HepG2 (cell line): Measurements from ENCODE around the gene MSI2. TPM values are rescaled to one million over a fixed set of nuclear protein-coding genes. Genes with fewer than 3 reads are reported as not detected.

Experiments
- DR1 ChIP-seq: sonication (generic); formaldehyde crosslinking; IDR thresholded peaks from 2 replicates; pipeline ENCODE4 v1.8.0; 2021; ENCODE audit warnings: mild to moderate bottlenecking, missing genetic modification reagents, inconsistent platforms
- JARID2 ChIP-seq: sonication (generic); formaldehyde crosslinking; IDR thresholded peaks from 2 replicates; pipeline ENCODE4 v1.8.1; 2023; ENCODE audit warnings: missing genetic modification reagents, inconsistent platforms; ENCODE audit not compliant: insufficient replicate concordance
- KAT2B ChIP-seq: fragments of 150-350 bp; IDR thresholded peaks from 2 replicates; pipeline ENCODE4 v1.6.1; 2014; ENCODE audit warnings: low read depth, low read length, borderline replicate concordance
- NRL ChIP-seq: sonication (generic); formaldehyde crosslinking; IDR thresholded peaks from 2 replicates; pipeline ENCODE4 v1.5.0; 2020; ENCODE audit warnings: missing genetic modification reagents, mild to moderate bottlenecking, moderate library complexity, borderline replicate concordance
- ZBTB7B ChIP-seq: sonication (generic); formaldehyde crosslinking; IDR thresholded peaks from 2 replicates; pipeline ENCODE4 v1.4.0; 2020; ENCODE audit warnings: missing genetic modification reagents
- ZMYM4 ChIP-seq: sonication (generic); formaldehyde crosslinking; IDR thresholded peaks from 2 replicates; pipeline ENCODE4 v1.8.1; 2023; ENCODE audit warnings: mild to moderate bottlenecking, missing genetic modification reagents
- ZNF441 ChIP-seq: sonication (generic); formaldehyde crosslinking; IDR thresholded peaks from 2 replicates; pipeline ENCODE4 v1.7.0; 2021; ENCODE audit warnings: missing genetic modification reagents, borderline replicate concordance
- ZNF550 ChIP-seq: sonication (generic); formaldehyde crosslinking; IDR thresholded peaks from 2 replicates; pipeline ENCODE4 v1.4.0; 2020; ENCODE audit warnings: mild to moderate bottlenecking, missing genetic modification reagents, borderline replicate concordance
- ZNF557 ChIP-seq: sonication (generic); formaldehyde crosslinking; IDR thresholded peaks from 2 replicates; pipeline ENCODE4 v1.4.0; 2020; ENCODE audit warnings: missing genetic modification reagents
- ZNF616 ChIP-seq: sonication (generic); formaldehyde crosslinking; IDR thresholded peaks from 2 replicates; pipeline ENCODE4 v1.5.0; 2020; ENCODE audit warnings: low read depth, mild to moderate bottlenecking, missing genetic modification reagents
- ZNF660 ChIP-seq: sonication (generic); formaldehyde crosslinking; IDR thresholded peaks from 2 replicates; pipeline ENCODE4 v1.5.1; 2020; ENCODE audit warnings: mild to moderate bottlenecking, low read depth, missing genetic modification reagents, borderline replicate concordance
- ZNF746 ChIP-seq: sonication (generic); formaldehyde crosslinking; IDR thresholded peaks from 2 replicates; pipeline ENCODE4 v1.8.0; 2022; ENCODE audit warnings: mild to moderate bottlenecking, missing genetic modification reagents
- ZSCAN31 ChIP-seq: sonication (generic); formaldehyde crosslinking; IDR thresholded peaks from 2 replicates; pipeline ENCODE4 v1.5.0; 2020; ENCODE audit warnings: low read depth, mild to moderate bottlenecking, missing genetic modification reagents
- polyA plus RNA-seq, 8 experiments: library from polyadenylated mRNA; depleted of rRNA in 3 of 8; stranded (reverse) in 7 of 8; unstranded in 1 of 8; fragments of >200 nt; fragmentation: Illumina TruSeq in 4 of 8; extraction: Trizol in 4 of 8; gene quantifications; 2 replicates each; pipeline versions ENCODE4 v1.2.1 to v1.2.3, GENCODE V29; 2011 to 2016; ENCODE audit warnings: low read depth in 4 of 8, missing spikeins in 1 of 8, mixed read lengths in 1 of 8; ENCODE audit not compliant: insufficient read depth in 1 of 8
- total RNA-seq, 5 experiments: library from RNA; depleted of rRNA; stranded (reverse); fragments of >200 nt; fragmentation: Illumina TruSeq; extraction: Trizol; gene quantifications; 2 replicates each; pipeline ENCODE4 v1.2.3, GENCODE V29; 2016; ENCODE audit warnings: low read depth in 1 of 5
- TF ChIP-seq, protein P1 (sequence below): sonication (generic); formaldehyde crosslinking; IDR thresholded peaks from 2 replicates; pipeline ENCODE4 v1.5.0; 2020; ENCODE audit warnings: missing genetic modification reagents
- TF ChIP-seq, protein P2 (sequence below): sonication (generic); formaldehyde crosslinking; IDR thresholded peaks from 2 replicates; pipeline ENCODE4 v1.5.0; 2020; ENCODE audit warnings: mild to moderate bottlenecking, missing genetic modification reagents
- TF ChIP-seq, protein P3 (sequence below): sonication (generic); formaldehyde crosslinking; IDR thresholded peaks from 2 replicates; pipeline ENCODE4 v1.8.0; 2022; ENCODE audit warnings: mild to moderate bottlenecking, missing genetic modification reagents, moderate library complexity
- TF ChIP-seq, protein P4 (sequence below): sonication (generic); formaldehyde crosslinking; IDR thresholded peaks from 2 replicates; pipeline ENCODE4 v1.4.0; 2020; ENCODE audit warnings: missing genetic modification reagents, borderline replicate concordance
- TF ChIP-seq, protein P5 (sequence below): sonication (generic); formaldehyde crosslinking; IDR thresholded peaks from 2 replicates; pipeline ENCODE4 v1.8.0; 2022; ENCODE audit warnings: mild to moderate bottlenecking, missing genetic modification reagents, borderline replicate concordance
- TF ChIP-seq, protein P6 (sequence below): IDR thresholded peaks from 2 replicates; pipeline ENCODE4 v1.6.1; 2016; ENCODE audit warnings: low read depth, borderline replicate concordance

MSI2 gene
- total and polyA plus RNA-seq, 2 of the 13 experiments (the other 11 are each of a cell fraction or from before 2014, with no cell fraction given): 77.5 to 78.4 TPM

DNA sequence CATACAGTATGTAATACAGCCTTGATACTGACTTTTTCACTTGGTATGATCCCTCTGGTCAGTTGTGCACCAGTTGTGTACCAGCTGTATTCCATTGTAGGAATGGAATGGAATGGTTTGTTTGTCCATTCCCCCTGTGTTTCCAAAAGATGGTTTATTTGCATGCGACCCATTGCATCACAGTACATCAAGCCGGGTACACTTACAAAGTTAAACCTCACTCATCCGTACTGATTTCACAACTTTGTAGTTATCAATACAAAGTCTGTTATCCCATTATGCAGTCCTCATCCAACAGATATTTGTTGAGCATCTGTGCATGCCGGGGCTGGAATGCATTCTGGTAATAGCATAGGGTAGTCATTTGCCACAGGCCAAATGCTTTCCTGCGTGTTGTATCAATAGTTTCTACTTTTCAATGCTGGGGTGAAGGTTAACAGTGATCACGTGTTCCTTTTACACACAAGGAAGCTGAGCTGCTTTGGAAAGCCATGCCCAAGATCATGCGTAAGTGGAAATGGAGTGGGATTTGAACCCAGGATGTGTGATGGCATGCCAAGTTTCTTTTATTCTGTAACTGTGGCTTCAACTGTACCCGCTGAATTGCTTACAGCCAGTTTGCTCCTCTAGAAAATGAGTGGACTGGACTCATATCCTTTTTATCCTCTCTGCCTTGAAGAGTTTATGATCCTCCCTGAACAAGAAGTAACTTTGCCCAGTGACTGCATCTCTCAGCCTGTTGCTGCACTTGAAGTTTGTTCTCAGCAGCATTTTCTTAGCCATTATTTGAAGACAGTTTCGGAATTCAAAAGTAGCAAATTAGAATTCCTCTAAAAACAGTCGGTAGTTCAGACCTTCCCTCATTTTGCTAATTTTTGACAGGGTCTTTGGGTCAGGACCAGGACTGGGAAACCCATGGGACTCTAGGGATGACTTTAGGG is 260.2 kb downstream of the MSI2 start (continued):
- TF ChIP-seq, protein P1, sequence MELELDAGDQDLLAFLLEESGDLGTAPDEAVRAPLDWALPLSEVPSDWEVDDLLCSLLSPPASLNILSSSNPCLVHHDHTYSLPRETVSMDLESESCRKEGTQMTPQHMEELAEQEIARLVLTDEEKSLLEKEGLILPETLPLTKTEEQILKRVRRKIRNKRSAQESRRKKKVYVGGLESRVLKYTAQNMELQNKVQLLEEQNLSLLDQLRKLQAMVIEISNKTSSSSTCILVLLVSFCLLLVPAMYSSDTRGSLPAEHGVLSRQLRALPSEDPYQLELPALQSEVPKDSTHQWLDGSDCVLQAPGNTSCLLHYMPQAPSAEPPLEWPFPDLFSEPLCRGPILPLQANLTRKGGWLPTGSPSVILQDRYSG (CRISPR knock-in tag): peak; percentile 79; the same call in 1 of the 2 replicates
- TF ChIP-seq, protein P2, sequence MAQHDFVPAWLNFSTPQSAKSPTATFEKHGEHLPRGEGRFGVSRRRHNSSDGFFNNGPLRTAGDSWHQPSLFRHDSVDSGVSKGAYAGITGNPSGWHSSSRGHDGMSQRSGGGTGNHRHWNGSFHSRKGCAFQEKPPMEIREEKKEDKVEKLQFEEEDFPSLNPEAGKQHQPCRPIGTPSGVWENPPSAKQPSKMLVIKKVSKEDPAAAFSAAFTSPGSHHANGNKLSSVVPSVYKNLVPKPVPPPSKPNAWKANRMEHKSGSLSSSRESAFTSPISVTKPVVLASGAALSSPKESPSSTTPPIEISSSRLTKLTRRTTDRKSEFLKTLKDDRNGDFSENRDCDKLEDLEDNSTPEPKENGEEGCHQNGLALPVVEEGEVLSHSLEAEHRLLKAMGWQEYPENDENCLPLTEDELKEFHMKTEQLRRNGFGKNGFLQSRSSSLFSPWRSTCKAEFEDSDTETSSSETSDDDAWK (CRISPR knock-in tag): no peak
- TF ChIP-seq, protein P3, sequence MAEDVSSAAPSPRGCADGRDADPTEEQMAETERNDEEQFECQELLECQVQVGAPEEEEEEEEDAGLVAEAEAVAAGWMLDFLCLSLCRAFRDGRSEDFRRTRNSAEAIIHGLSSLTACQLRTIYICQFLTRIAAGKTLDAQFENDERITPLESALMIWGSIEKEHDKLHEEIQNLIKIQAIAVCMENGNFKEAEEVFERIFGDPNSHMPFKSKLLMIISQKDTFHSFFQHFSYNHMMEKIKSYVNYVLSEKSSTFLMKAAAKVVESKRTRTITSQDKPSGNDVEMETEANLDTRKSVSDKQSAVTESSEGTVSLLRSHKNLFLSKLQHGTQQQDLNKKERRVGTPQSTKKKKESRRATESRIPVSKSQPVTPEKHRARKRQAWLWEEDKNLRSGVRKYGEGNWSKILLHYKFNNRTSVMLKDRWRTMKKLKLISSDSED (CRISPR knock-in tag): no peak
- TF ChIP-seq, protein P4, sequence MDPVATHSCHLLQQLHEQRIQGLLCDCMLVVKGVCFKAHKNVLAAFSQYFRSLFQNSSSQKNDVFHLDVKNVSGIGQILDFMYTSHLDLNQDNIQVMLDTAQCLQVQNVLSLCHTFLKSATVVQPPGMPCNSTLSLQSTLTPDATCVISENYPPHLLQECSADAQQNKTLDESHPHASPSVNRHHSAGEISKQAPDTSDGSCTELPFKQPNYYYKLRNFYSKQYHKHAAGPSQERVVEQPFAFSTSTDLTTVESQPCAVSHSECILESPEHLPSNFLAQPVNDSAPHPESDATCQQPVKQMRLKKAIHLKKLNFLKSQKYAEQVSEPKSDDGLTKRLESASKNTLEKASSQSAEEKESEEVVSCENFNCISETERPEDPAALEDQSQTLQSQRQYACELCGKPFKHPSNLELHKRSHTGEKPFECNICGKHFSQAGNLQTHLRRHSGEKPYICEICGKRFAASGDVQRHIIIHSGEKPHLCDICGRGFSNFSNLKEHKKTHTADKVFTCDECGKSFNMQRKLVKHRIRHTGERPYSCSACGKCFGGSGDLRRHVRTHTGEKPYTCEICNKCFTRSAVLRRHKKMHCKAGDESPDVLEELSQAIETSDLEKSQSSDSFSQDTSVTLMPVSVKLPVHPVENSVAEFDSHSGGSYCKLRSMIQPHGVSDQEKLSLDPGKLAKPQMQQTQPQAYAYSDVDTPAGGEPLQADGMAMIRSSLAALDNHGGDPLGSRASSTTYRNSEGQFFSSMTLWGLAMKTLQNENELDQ (CRISPR knock-in tag): no peak
- TF ChIP-seq ZNF660 (CRISPR knock-in tag) (no peak), JARID2 (peak; percentile 13), ZBTB7B (peak; percentile 76), NRL (CRISPR knock-in tag) (no peak), ZNF616 (CRISPR knock-in tag) (no peak), ZNF557 (CRISPR knock-in tag) (no peak), ZNF441 (CRISPR knock-in tag) (no peak), ZNF746 (CRISPR knock-in tag) (no peak), DR1 (CRISPR knock-in tag) (no peak), ZNF550 (no peak), ZSCAN31 (CRISPR knock-in tag) (no peak; the same call in 1 of the 2 replicates), ZMYM4 (CRISPR knock-in tag) (peak; percentile 80), KAT2B (no peak)
- TF ChIP-seq, protein P5, sequence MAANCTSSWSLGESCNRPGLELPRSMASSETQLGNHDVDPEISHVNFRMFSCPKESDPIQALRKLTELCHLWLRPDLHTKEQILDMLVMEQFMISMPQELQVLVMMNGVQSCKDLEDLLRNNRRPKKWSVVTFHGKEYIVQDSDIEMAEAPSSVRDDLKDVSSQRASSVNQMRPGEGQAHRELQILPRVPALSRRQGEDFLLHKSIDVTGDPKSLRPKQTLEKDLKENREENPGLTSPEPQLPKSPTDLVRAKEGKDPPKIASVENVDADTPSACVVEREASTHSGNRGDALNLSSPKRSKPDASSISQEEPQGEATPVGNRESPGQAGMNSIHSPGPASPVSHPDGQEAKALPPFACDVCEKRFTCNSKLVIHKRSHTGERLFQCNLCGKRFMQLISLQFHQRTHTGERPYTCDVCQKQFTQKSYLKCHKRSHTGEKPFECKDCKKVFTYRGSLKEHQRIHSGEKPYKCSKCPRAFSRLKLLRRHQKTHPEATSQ (CRISPR knock-in tag): no peak
- TF ChIP-seq, protein P6, sequence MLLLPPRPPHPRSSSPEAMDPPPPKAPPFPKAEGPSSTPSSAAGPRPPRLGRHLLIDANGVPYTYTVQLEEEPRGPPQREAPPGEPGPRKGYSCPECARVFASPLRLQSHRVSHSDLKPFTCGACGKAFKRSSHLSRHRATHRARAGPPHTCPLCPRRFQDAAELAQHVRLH: peak; percentile 87; the same call in 1 of the 2 replicates
